Transverse colon (tissue), 4 donors: ENCODE measurements around the gene CBX4. TPM values are rescaled to one million over a fixed set of nuclear protein-coding genes. Genes with fewer than 3 reads are reported as not detected.

Experiments
- DNase-seq: peaks from one replicate; pipeline ENCODE4 v3.0.0-alpha.2; 2019
- H3K27ac ChIP-seq, 4 donors: fragments of 200-600 bp; sonication (generic); 2 replicates each; pipeline ENCODE4 v1.5.1; 2016 to 2018; ENCODE audit warnings: inconsistent platforms in 4 of 4
- H3K27me3 ChIP-seq: fragments of 200-600 bp; sonication (generic); 2 replicates; pipeline ENCODE4 v1.5.1; 2017; ENCODE audit warnings: inconsistent platforms
- H3K36me3 ChIP-seq, 4 donors: fragments of 200-600 bp; sonication (generic); 2 replicates each; pipeline ENCODE4 v1.5.1; 2017 to 2019; ENCODE audit warnings: inconsistent platforms in 4 of 4
- H3K4me1 ChIP-seq, 4 donors: fragments of 200-600 bp; sonication (generic); 2 replicates each; pipeline ENCODE4 v1.5.1; 2017 to 2020; ENCODE audit warnings: inconsistent platforms in 4 of 4
- H3K4me3 ChIP-seq, 4 donors: fragments of 200-600 bp; sonication (generic); 1 replicate in 1 of 4; 2 replicates in 3 of 4; pipeline versions ENCODE4 v1.5.1 to v1.6.1; 2017 to 2019; ENCODE audit warnings: inconsistent platforms in 4 of 4
- H3K9me3 ChIP-seq, 2 donors: fragments of 200-600 bp; sonication (generic); 2 replicates each; pipeline ENCODE4 v1.5.1; 2017 to 2019; ENCODE audit warnings: inconsistent platforms in 2 of 2
- CTCF ChIP-seq, 5 experiments: fragments of 200-600 bp in 3 of 5; fragments of 450-650 bp in 2 of 5; sonication (generic) in 3 of 5; IDR thresholded peaks; 1 replicate in 2 of 5; 2 replicates in 3 of 5; pipeline ENCODE4 v1.5.1; 2016 to 2017; ENCODE audit warnings: antibody characterized with exemption in 5 of 5, inconsistent platforms in 3 of 5, mild to moderate bottlenecking in 2 of 5, moderate library complexity in 1 of 5
- EP300 ChIP-seq: sonication (generic); formaldehyde crosslinking; IDR thresholded peaks from one replicate; pipeline ENCODE4 v1.6.1; 2017; ENCODE audit warnings: antibody characterized with exemption, low read depth
- POLR2A ChIP-seq: fragments of 450-650 bp; IDR thresholded peaks from one replicate; pipeline ENCODE4 v1.6.1; 2016; ENCODE audit warnings: antibody characterized with exemption, mild to moderate bottlenecking, moderate library complexity
- POLR2AphosphoS5 ChIP-seq, 3 donors: sonication (generic); formaldehyde crosslinking; IDR thresholded peaks; one replicate each; pipeline ENCODE4 v1.6.1; 2016; ENCODE audit warnings: antibody characterized with exemption in 3 of 3
- WGBS, 2 donors: methylation state at CpG; one replicate each; pipeline ENCODE4 v1.1.5; 2018; ENCODE audit warnings: low coverage in 1 of 2; 5-methylcytosine and 5-hydroxymethylcytosine counted together
- in situ Hi-C, 4 donors: fragments of 200-750 bp; cut with MboI; loops; one replicate each; pipeline versions ENCODE4 v1.15.0 to v1.15.1; 2017; ENCODE audit warnings: low sequenced_read_pairs in 3 of 4, low pct_ligation_motif_present in 1 of 4, low pct_unique_long_range_greater_than_20kb in 1 of 4
- intact Hi-C: fragments of 100-400 bp; cut with DNase I; formaldehyde crosslinking; loops from one replicate; pipeline ENCODE4 v1.15.1; 2023; ENCODE audit warnings: low total_unique reads
- total RNA-seq, 4 donors: library from RNA; depleted of rRNA; stranded (reverse); fragments of >200 nt; gene quantifications; one replicate each; pipeline ENCODE4 v1.1.0, GENCODE V29; 2016

CBX4 gene
- total RNA-seq, 4 donors from 2014 or later = 6.6 to 25.1 (median 8.3) TPM

DNA sequence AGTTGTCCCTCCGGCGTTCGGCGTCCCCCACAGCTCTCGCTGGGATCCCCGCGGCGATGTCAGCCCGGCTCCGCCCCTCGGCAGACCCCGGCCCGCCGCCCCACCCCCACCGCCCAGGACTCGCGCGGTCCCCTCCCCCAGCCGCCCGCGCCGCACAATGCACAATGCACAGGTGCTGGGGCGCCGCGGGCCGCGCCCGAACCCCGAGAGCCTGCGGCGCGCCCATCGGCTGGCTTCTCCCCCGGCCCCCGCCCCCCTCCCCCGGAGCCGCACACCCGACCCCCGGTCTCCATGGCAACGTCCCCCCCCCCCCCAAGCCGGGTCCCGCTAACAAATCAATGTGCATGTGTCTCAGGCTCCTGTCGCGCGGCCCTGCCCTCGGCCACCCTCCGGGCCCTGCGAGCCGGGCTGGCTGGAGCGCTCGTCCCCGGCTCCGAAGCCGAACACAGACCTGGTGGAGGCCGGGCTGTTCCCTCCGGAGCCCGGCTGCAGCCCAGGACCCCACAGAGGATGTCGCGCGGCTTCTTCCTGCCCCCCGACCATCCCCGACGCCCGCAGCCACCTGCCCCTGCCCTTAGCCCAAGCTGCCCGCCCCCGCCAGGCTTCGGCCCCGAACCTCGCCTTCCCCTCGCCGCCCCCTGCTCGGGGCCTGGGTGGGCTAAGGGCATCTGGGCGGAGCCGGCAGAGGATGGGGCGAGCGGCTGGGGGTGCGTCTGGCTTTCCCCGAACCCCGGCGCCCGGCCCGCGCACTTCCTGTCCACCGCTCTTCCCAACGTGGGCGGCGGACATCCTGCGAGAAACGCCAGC lies 41.5 kb downstream of the CBX4 start:
- H3K27me3 ChIP-seq = peaks cover 66% of the 10 kb centered on the region
- peak overlapping the region; percentile 62 to 87 (median 85) for H3K27ac ChIP-seq
- intact Hi-C loops = loop anchor here (5.0 kb wide), 1 partner anchor 45 kb away; no protein-coding TSS in a partner anchor
- no peaks in the 10 kb centered on the region for H3K9me3 ChIP-seq
- H3K4me3 ChIP-seq = peak overlapping the region; percentile 64 to 80 (median 78)
- 1% methylated on average over 15 of the region's 89 CpGs; no CpG with 5 or more reads in 1 of the 2 donors for WGBS, 2 donors
- peaks cover 18 to 60% (median 52%) of the 10 kb centered on the region in 4 donors for H3K4me1 ChIP-seq
- in situ Hi-C loops = no loop called here
- H3K36me3 ChIP-seq = no peaks in the 10 kb centered on the region
- no peak for TF ChIP-seq EP300
- TF ChIP-seq CTCF (IDR thresholded peaks at IDR 0.05) = no peak
- TF ChIP-seq POLR2A = no peak
- no peak for DNase-seq

GRCh38 chr17:79796763-79797491 lies 42.3 kb downstream of the CBX4 start, which contains the start of gene CBX8:
Gene CBX8, minus strand, starts transcription at chr17:79797077. Its CDS starts 79 bp downstream, at chr17:79796998.
- WGBS, 2 donors = 1% methylated on average over 60 of the region's 79 CpGs; no CpG with 5 or more reads in 1 of the 2 donors
- Histone ChIP-seq H3K27me3 (peaks cover 66% of the 10 kb centered on the region), H3K9me3 (no peaks in the 10 kb centered on the region), H3K4me1 (peaks cover 18 to 63% (median 53%) of the 10 kb centered on the region in 4 donors), H3K27ac (peak within 1 kb of the TSS; percentile 85 to 88 (median 86)), H3K4me3 (peak within 1 kb of the TSS; percentile 64 to 80 (median 78)), H3K36me3 (no peaks in the 10 kb centered on the region)
- intact Hi-C loops (loop anchor here (5.0 kb wide), 1 partner anchor 45 kb away; no protein-coding TSS in a partner anchor), in situ Hi-C loops (no loop called here)
- DNase-seq = peak; percentile 100
- TF ChIP-seq POLR2AphosphoS5 (IDR thresholded peaks at IDR 0.05) (peak; percentile 23 to 40 (median 39)), EP300 (peak; percentile 11), CTCF (IDR thresholded peaks at IDR 0.05) (no peak), POLR2A (peak; percentile 26)

DNA sequence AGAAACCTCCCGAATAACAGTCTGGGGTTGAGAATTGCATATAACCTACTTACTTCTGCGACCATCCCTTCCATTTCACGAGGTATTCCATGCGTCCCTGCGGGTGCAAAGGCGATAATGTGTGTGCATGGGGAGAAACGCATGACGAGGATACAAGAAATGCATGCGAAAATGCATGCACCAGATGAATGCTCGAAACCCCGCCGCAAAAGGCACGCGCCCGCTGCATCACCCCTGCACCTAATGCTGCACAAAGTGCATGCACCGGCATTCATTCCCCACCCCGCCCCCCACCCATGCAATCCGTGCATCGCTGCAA lies 42.8 kb downstream of the CBX4 start:
- in situ Hi-C loops = no loop called here
- Histone ChIP-seq H3K9me3 (no peaks in the 10 kb centered on the region), H3K4me3 (peak overlapping the region; percentile 64 to 80 (median 73)), H3K4me1 (peaks cover 18 to 65% (median 55%) of the 10 kb centered on the region in 4 donors), H3K27me3 (peaks cover 66% of the 10 kb centered on the region), H3K27ac (peak overlapping the region; percentile 85 to 88 (median 86)), H3K36me3 (no peaks in the 10 kb centered on the region)
- no peak for TF ChIP-seq POLR2AphosphoS5 (IDR thresholded peaks at IDR 0.05)
- no peak for TF ChIP-seq EP300
- TF ChIP-seq CTCF (IDR thresholded peaks at IDR 0.05) = no peak
- no peak for TF ChIP-seq POLR2A
- DNase-seq = no peak
- intact Hi-C loops = loop anchor here (5.0 kb wide), 1 partner anchor 46 kb away; no protein-coding TSS in a partner anchor
- WGBS, 2 donors = 0 to 1% methylated on average over 1 to 19 of the region's 19 CpGs
